Activated CD8-positive, alpha-beta memory T cell treated with anti-CD3 and anti-CD28 coated beads for 36 hours (primary cell): ENCODE results near the gene ADA. TPM values are rescaled to one million over a fixed set of nuclear protein-coding genes. Genes with fewer than 3 reads are reported as not detected.
"Not testable (repeated sequence)": the region's sequence is repeated elsewhere in the genome, so short reads cannot be mapped to it uniquely, and the experiment has no call there.

Experiments
- CTCF ChIA-PET: fragments of 350-600 bp; sonication (Branson Sonifier 250); formaldehyde crosslinking; loops from one replicate; lab custom pipeline; 2021; ENCODE audit warnings: antibody characterized with exemption; lab: Charles Lee
- POLR2A ChIA-PET: fragments of 350-600 bp; sonication (Branson Sonifier 250); formaldehyde crosslinking; loops from one replicate; lab custom pipeline; 2021; ENCODE audit warnings: antibody characterized with exemption; lab: Charles Lee
- total RNA-seq, 2 experiments: library from RNA; stranded (reverse); gene quantifications; one replicate each; pipeline ENCODE4 v1.2.3, GENCODE V29; 2021

The ADA gene
- total RNA-seq, 2 experiments from 2014 or later, result 21.9 to 23.9 TPM

GRCh38 chr20:44683263-44684046 lies 32.0 kb upstream of the ADA start:
- POLR2A ChIA-PET, result no interaction called here
- CTCF ChIA-PET, result interaction anchor here (0.6 to 2.3 kb wide), 17 partner anchors 8 to 1227 kb away, joined by 3 to 16 read pairs (median 4); no protein-coding TSS in a partner anchor

DNA sequence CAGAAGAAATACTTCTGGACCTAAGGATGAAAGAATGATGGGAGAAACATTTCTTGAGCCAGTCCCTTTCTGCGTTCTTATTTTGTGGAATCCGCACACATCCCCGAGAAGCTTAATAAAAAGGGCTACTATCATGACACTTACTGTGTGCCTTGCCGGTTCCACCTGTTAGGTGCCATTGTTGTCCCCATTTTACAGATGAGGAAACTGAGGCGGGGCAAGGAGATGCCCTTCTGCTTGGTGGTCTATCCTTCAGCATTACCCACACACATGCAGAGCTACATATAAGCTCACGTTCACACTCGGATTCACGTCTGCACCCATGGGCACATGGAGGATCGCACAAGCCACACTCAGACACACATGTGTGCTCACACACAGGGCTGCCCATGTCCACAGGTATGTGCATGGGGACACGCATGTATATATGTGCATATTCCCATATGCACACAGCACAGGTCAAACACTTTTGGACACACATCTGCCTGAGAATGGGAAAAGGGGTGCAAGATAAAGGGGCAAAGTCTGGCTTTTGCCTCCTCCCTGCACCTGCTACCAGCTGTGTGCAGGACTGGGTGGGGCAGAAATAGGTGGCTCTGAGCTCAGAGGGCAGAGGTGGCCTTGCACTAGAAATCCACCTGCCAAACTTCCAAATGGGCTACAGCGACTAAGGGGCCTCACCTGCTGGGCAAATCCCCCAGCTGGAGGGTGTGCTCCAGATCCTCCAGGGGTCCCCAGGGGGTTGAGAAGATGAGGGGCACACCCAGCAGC lies 30.5 kb upstream of the ADA start:
- POLR2A ChIA-PET, result no interaction called here
- CTCF ChIA-PET, result interaction anchor here (2.2 kb wide), 1 partner anchor 32 kb away, joined by 9 read pairs; no protein-coding TSS in a partner anchor

GRCh38 chr20:44678990-44679611 lies 27.6 kb upstream of the ADA start:
- ChIA-PET CTCF (no interaction called here), POLR2A (interaction anchor here (0.8 kb wide), 1 partner anchor 16 kb away, joined by 3 read pairs; no protein-coding TSS in a partner anchor)

- CTCF ChIA-PET, result interaction anchor here (0.7 kb wide), 1 partner anchor 286 kb away, joined by 4 read pairs; no protein-coding TSS in a partner anchor
- POLR2A ChIA-PET, result no interaction called here
Measured at GRCh38 chr20:44678242-44678641, 26.7 kb upstream of the ADA start.

GRCh38 chr20:44672318-44672902 lies 20.9 kb upstream of the ADA start:
- POLR2A ChIA-PET, result not testable (repeated sequence)
- CTCF ChIA-PET, result interaction anchor here (0.9 to 1.6 kb wide), 2 partner anchors 11 to 13 kb away, joined by 3 to 4 read pairs; no protein-coding TSS in a partner anchor

DNA sequence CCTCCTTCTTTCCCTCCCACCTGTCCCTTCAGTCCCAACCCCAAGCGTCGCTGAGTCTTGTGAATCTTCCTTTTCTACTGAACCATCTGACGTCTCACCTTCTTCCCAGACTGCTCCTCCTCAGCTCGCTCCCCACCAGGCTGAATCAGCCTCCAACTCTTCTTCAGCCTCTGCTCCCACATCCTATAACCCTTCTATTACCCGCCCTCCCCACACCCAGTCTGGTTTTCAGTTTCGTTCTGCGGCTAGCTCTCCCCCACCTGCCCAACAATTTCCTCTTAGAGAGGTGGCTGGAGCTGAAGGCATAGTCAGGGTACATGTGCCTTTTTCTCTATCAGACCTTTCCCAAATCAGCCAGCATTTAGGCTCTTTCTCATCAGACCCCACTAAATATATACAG lies 20.0 kb upstream of the ADA start:
- CTCF ChIA-PET, result interaction anchor here (0.7 to 1.6 kb wide), 2 partner anchors 14 to 826 kb away, joined by 3 to 4 read pairs; no protein-coding TSS in a partner anchor
- POLR2A ChIA-PET, result not testable (repeated sequence)

DNA sequence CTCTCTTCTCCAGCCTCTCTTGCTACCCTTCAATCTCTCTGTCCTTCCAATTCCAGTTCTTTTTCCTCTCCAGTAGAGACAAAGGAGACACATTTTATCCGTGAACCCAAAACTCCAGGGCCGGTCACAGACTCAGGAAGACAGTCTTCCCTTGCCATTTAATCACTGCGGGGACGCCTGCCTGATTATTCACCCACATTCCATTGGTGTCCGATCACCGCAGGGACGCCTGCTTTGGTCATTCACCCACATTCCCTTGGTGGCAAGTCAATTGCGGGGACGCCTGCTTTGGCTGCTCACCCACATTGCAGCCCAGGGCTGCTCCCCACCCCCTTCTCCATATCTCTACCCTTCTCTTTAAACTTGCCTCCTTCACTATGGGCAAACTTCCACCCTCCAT lies 19.4 kb upstream of the ADA start:
- POLR2A ChIA-PET, CTCF ChIA-PET: not testable (repeated sequence)

DNA sequence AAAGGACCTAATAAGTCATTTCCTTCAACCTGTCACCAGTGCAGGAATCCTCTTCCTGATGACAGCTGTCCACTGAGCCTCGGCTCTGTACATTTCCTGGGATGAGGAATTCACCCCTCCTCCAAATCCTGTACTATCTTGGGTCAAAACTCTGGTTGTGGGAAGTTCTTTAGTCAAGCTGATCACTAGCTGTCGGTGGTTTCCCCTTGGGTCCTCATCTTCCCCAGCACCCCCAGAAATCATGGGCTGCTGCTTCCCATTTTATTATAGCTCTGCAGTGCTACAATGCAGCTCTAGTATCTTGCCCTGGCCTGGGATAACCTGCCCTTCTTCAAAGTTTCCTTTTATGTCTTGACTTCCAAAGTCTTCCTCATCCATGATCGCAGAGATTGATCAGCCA lies 14.6 kb upstream of the ADA start:
- ChIA-PET CTCF (interaction anchor here (0.9 kb wide), 1 partner anchor 19 kb away, joined by 3 read pairs; no protein-coding TSS in a partner anchor), POLR2A (no interaction called here)

DNA sequence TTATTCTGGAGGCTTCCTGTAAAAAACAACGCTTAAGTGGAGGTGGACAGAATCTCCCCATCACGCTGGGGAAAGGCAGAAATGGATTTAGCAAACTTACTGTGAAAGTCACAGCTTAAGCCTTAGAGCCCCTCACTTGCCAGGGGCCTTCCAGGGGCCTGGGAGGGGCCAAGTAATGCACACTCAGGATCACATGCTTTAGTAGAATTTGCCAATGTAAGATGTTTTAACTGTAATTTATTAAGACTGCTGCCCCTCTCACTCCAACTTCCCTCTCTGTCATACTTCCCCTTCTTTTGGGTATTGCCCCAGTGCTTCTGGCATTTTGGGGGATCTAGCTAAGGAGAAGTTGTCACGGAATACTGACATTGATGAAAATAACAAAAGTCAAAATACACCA lies 12.6 kb upstream of the ADA start:
- POLR2A ChIA-PET, result no interaction called here
- CTCF ChIA-PET, result interaction anchor here (1.0 kb wide), 2 partner anchors 20 to 21 kb away, joined by 3 read pairs; no protein-coding TSS in a partner anchor

- POLR2A ChIA-PET, result no interaction called here
- CTCF ChIA-PET, result interaction anchor here (0.6 to 0.8 kb wide), 2 partner anchors 9 to 144 kb away, joined by 3 read pairs; no protein-coding TSS in a partner anchor
Measured at GRCh38 chr20:44662261-44662660, 10.8 kb upstream of the ADA start.

GRCh38 chr20:44660581-44660980 lies 9.1 kb upstream of the ADA start:
- POLR2A ChIA-PET, result no interaction called here

DNA sequence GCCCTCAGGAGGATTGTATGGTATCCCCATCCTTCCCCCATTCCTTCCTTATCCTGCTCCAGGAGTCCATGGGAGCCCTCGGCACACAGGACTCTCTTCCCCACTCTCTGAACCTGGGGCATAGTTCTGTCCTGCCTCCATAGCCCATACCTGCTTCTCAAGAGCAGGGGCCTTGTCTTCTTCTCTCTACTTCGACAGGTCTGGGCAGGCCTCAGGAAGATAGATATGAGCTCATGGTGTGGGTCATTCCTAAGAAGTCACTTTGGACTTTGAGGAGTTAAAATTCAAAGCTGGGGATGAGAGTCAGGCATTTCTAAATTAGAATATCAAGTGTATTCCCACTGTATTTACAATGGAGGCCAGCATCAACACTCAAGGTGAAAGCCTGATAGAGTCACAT lies 8.4 kb upstream of the ADA start:
- ChIA-PET POLR2A (no interaction called here), CTCF (no interaction called here)

More at GRCh38 chr20:44660581-44660980, 9.1 kb upstream of the ADA start:
- CTCF ChIA-PET, result no interaction called here

DNA sequence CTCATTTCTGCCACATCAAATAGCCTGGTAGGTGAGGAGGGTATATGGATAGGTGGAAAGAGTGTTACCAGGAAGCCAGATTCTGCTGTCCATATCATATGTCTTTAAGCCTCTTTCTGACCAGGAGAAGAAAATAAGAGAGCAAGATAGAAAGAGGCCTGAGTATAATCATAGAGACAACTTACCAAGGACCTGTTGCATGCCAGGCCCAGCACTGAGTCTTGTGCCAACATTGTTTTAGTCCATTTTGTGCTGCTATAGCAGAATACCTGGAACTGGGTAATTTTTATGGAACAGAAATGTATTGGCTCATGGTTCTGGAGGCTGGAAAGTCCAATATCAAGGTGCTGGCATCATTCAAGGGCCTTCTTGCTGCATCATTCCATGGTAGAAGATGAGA lies 7.3 kb upstream of the ADA start:
- ChIA-PET CTCF (no interaction called here), POLR2A (no interaction called here)

GRCh38 chr20:44657875-44658274 lies 6.4 kb upstream of the ADA start:
- CTCF ChIA-PET, result interaction anchor here (0.6 kb wide), 1 partner anchor 244 kb away, joined by 3 read pairs; no protein-coding TSS in a partner anchor

DNA sequence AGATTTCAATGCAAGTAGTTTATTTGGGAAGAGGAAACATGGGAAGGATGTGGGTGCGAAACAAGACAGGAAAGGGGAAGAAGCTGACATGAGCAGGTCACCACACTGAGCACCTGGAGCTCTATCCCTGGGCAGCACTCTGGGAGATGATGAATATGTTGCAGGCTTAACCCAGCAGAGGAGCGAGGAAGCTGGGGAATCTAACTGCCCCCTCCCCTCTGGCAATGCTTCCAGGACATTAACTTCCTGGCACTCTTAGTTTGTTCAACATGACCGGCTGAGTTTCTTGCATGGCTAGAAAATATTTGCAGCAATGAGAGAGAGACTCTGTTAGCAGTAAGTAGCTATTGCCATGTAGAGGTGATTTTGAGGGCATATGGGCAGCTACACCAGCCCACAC lies 4.9 kb upstream of the ADA start:
- CTCF ChIA-PET, result no interaction called here
- POLR2A ChIA-PET, result no interaction called here

More at GRCh38 chr20:44657875-44658274, 6.4 kb upstream of the ADA start:
- POLR2A ChIA-PET, result no interaction called here

- POLR2A ChIA-PET, result not testable (repeated sequence)
- CTCF ChIA-PET, result interaction anchor here (0.7 to 0.9 kb wide), 3 partner anchors 9 to 158 kb away, joined by 3 to 4 read pairs (median 3); no protein-coding TSS in a partner anchor
Measured at GRCh38 chr20:44654210-44654609, 2.7 kb upstream of the ADA start.

DNA sequence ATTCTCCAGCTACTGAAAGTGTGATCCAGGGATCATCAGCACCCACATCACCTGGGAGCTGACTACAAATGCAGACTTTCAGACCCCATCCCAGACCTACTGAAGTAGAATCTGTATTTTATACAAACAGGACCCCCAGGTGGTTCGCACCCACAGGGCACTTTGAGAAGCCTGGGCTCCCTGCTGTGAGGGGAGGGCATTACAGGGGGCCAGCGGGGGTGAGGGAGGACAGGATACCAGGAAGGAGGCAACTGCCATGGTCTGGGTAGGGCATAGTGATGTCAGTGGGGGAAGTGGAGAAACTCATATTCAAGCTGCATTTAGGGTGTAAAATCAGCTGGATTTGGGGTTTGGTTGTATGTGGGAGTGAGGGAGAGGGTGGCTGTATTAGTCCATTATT lies 2.0 kb upstream of the ADA start:
- ChIA-PET POLR2A (no interaction called here), CTCF (interaction anchor here (0.9 kb wide), 1 partner anchor 9 kb away, joined by 3 read pairs; no protein-coding TSS in a partner anchor)

DNA sequence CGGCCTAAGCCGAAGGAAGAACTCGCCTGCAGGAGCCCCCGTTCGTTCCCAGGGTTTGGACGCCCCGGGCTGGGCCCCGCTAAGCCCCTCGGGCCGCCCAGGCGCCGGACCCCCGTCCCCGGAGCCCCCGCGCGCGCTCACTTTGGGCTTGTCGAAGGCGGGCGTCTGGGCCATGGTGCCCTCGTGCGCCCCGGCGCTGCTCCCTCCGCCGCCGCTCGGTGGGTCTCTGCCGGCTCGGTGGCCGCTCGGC lies 140 bp downstream of the ADA start:
- POLR2A ChIA-PET, result no interaction called here
- CTCF ChIA-PET, result interaction anchor here (1.9 kb wide), 1 partner anchor 32 kb away, joined by 9 read pairs; no protein-coding TSS in a partner anchor
